Measurements from ENCODE around the gene TM4SF1.
"Not testable (repeated sequence)": the region's sequence is repeated elsewhere in the genome, so short reads cannot be mapped to it uniquely, and the experiment has no call there.

The TM4SF1 gene

DNA sequence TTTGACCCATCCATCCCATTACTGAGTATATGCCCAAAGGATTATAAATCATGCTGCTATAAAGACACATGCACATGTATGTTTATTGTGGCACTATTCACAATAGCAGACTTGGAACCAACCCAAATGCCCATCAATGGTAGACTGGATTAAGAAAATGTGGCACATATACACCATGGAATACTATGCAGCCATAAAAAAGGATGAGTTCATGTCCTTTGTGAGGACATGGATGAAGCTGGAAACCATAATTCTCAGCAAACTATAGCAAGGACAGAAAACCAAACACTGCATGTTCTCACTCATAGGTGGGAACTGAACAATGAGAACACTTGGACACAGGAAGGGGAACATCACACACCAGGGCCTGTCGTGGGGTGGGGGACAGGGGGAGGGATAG is 40.0 kb downstream of the TM4SF1 start:
- DNase-seq, result not testable (repeated sequence)

GRCh38 chr3:149336925-149337324 is 40.5 kb downstream of the TM4SF1 start:
- DNase-seq, result no peak

DNA sequence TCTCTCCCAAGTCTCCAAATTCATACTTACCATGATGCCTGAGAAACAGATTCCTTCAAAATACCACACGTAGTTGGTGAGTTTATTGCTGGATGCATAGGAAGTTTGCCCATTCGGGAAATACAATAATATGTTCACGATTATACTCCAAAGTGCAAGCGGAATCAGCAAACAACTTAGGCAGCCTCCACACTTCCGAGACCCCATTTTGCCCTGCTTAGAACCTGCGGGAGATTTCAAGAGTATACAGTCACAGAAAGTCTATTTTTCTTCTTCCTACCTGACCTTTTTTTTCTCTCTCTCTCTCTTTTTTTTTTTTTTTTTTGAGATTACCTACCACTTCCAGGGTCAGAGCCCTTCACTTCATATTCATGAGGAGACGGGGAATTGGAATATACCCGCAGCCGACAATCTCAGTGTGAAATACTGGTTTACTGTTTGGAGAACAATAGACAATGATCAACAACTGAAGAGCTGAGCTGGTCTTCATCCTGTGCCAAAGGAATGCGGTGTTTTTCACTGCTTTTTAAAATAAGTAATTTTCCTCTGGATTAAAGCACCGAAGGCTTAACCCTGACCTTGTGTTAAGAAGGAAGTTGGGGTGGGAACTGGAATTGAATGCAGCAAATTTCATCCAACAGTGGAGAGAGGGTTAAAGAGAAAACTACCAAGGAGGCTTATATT is 44.1 kb downstream of the TM4SF1 start, which contains the start of gene TM4SF18:
TM4SF18 (minus strand) TSS at position 461 of the 684 bp plus-strand sequence; CDS start at position 207, 254 bp downstream.
- no peak for DNase-seq

DNA sequence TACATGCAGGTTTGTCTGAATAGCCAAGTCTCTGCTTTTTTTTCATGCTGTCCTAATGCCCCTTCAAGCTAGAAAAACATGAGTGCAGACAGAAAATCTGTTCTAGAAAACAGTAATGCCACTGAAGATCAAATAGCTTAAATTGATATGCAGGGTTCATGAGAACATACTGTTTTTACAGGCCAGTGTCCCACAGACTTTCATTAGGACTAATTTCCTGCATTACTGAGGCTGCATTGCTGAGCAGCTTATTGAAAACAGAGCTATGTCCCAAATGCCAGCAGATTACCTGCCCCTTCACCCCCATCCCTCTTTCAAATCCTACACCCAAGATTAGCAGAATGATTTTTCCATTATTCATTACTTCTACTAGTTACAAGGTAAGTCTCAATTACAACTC is 44.7 kb downstream of the TM4SF1 start:
- no peak for DNase-seq

DNA sequence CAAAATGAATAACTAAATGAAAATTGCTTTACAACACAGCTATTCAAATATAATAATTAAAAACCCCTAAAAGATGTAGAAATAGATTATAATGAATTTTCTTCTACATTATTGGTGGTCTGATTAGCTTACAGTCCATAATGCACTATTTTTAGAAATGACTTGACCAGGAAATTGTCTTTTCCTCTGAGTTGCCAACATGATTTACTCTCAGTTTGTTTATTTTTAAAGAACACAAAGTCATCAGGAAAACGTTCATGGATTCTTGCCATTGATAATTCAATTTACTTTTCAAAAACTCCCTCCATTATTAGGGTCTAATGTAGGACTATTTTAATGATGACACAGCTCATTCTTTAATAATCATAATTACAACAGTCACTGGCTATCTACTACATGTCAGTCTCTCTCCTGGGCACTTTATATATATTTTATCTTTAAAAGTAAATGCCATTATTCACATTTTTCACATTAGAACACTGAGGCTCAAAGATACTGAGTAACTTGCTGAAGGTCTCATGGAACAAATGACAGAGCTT is 45.2 kb downstream of the TM4SF1 start:
- DNase-seq, result no peak

GRCh38 chr3:149331396-149331795 is 46.1 kb downstream of the TM4SF1 start:
- no peak for DNase-seq

DNA sequence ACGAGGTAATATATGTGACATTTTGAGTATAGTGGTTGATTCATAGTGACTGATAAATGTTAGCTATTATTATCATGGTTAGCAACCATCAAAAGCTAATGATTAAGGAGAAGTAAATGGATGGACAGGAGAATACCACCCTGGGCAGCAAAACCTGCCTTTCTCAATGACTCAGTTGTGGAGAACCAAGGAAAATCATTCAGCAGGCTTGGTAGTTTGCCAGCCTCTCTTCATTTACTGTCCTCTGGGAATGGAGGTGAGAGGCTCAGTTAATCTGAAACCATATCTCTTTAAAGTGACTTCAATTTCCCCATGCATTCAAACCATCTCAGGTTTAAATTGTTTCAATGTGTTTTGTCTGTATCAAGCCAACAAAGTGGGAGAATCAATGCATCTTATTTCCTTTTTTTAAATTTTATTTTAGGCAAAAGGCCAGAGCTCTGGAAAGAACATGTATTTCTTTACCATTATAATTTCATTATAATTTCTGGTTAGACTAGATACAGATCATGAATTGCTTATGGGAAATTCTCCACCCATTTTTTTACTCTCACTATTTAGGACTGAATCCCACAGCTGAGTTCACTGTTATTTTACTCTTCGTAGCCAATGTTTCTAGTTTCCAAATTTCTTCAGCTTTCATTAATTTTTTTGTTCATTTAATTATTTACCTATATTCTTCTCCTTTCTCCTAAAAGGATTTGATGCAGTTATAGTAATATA is 46.7 kb downstream of the TM4SF1 start:
- no peak for DNase-seq

DNA sequence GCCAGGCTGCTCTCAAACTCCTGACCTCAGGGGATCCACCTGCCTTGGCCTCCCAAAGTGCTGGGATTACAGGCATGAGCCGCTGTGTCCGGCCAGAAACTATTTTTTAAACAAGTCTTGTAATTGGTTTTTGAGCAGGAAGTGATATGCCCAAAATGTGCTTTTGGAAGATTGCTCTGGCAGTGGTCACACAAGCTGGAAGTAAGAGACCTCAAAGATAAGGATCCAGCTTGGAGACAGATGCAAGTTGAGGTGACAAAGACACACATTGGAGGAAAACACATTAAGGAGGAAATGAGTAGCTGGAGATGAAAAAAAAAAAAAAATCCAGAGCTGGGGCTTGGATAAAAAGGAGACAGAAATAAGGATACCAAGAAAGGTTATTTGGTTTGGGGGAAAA is 50.3 kb downstream of the TM4SF1 start:
- DNase-seq, result no peak

DNA sequence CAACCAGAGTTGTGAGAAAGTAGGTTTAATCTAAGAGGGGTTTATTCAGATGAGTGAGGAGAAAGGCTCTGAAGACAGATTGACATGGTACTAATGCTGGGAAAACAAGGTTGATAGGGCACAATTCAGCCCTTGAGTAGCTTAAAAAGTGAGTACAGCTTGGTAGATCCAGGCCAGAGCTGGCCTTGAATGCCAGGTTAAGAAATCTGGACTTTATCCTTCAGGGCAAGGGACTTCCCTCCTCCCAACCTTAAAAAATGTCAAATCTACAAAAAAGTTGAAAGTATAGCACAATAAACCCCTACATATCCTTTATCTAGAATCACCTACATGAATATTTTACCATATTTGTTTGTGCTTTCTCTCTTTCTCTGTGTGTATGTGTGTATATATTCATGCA is 51.9 kb downstream of the TM4SF1 start:
- DNase-seq, result no peak

DNA sequence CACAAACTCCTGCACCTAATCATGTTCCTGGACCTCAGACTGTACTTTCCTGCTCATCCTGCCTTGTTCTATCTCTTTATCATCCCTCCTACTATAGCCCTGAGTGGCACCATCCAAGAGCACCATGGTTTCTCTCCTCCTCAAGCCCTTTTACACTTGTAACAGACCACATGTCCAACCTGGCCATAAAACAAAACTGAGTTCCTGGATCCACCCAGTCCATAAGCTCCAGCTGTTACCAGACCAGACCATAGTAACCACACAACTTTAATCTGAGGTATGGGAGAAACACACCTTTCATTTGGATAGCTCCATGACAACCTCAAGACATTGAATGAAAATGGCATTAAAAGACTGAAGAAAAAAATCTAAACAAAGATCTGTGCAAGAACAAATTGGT is 53.1 kb downstream of the TM4SF1 start:
- no peak for DNase-seq

GRCh38 chr3:149321640-149322039 is 55.8 kb downstream of the TM4SF1 start:
- DNase-seq, result no peak

DNA sequence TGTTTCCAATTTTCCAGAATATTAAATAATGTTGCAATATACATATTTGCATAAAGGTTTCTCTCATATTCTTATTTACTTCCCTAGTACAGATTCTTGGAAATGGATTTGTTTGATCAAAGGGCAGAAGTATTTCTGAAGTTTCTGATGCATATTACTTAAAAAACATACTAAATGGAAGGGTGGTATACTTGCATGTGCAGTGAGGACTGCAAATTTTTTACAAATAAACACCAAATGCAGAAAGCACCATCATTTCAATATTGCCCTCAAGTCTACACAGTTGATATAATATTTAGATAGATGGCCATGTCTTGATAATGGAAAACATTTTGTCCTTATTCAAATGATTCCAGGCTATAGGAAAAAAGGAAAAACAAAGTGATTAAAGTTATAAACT is 56.3 kb downstream of the TM4SF1 start:
- no peak for DNase-seq

DNA sequence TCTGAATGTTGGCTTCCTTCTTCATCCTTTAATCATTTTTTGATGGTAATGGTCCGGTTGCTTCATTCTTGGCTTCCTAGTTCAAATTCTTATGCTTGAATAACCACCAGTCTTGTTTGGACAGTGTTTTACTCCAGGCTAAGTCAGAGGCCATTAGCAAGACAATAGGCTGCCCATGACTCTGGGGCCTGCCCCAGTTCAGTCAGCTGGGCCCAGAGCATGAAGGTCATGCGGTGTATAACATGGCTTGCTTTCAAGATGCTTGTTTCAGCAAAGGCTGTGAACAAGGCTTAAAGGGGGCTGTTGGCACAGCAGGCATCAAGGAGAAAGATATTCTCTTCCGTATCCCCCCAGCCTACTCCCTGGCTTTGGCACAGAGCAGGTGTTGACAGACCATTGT is 57.7 kb downstream of the TM4SF1 start:
- DNase-seq, result no peak

All from activated T-cell treated with anti-CD3 and anti-CD28 coated beads, Interleukin-2, amount 50 U/mL, for 1 hour (primary cell).